Astrocyte (in vitro differentiated cells and primary cell): Measurements from ENCODE around the gene NOMO2.
"Not testable (repeated sequence)": the region's sequence is repeated elsewhere in the genome, so short reads cannot be mapped to it uniquely, and the experiment has no call there.

Experiments
- EZH2 ChIP-seq: IDR thresholded peaks from 2 replicates; pipeline ENCODE4 v1.6.1; 2012; ENCODE audit warnings: mild to moderate bottlenecking, low read length, inconsistent platforms; ENCODE audit not compliant: insufficient read depth
- TF ChIP-seq, protein P1 (sequence below): IDR thresholded peaks from 2 replicates; pipeline ENCODE4 v1.5.1; 2011; ENCODE audit warnings: low read depth, mild to moderate bottlenecking, inconsistent platforms, low read length, moderate library complexity; ENCODE audit not compliant: insufficient read depth

DNA sequence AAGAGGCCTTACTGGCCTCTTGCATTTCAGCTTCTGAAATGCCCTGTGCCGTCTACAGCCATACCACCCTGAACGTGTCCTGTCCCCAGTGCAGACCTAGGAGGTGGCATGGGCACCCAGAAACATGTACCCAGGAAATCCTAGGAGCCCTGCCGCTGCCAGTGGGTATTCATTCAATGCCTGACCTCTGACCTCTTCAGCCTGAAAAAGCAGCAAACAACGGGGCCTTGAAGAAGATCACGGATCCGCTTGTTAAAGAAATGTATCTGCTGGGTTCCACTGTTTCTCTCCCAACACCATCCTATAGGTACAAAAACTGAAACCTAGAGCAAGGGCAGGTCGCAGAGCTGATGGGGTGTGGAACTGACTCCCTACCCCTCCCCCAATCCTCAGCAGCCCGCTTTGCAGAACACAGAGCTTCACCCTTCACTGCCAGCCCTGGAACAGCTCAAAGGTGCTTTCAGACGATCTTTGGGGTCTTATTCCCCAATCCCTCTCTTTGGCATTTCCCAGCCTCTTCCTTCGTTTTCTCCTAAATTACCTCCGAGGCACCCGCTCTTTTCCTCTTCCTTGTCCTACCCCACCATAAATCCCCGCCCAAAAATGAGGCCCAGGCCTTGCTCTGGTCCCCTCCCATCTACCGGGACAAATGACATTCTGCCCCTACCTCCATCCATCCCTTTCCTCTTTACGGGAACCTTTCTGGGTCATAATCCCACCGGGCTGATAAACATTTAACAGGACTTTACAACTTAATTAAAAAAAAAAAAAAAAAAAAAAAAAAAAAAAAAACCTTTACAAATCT lies 1.3 kb downstream of the NOMO2 start:
- TF ChIP-seq, protein P1, sequence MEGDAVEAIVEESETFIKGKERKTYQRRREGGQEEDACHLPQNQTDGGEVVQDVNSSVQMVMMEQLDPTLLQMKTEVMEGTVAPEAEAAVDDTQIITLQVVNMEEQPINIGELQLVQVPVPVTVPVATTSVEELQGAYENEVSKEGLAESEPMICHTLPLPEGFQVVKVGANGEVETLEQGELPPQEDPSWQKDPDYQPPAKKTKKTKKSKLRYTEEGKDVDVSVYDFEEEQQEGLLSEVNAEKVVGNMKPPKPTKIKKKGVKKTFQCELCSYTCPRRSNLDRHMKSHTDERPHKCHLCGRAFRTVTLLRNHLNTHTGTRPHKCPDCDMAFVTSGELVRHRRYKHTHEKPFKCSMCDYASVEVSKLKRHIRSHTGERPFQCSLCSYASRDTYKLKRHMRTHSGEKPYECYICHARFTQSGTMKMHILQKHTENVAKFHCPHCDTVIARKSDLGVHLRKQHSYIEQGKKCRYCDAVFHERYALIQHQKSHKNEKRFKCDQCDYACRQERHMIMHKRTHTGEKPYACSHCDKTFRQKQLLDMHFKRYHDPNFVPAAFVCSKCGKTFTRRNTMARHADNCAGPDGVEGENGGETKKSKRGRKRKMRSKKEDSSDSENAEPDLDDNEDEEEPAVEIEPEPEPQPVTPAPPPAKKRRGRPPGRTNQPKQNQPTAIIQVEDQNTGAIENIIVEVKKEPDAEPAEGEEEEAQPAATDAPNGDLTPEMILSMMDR, result not testable (repeated sequence)
- TF ChIP-seq EZH2, result not testable (repeated sequence)
